HG03039 (cell line): ENCODE measurements around the gene CERT1.

Experiments used
- ATAC-seq: cut with Tn5 transposase; IDR thresholded peaks from one replicate; pipeline ENCODE4 v1.9.1; 2021; ENCODE audit warnings: mild to moderate bottlenecking, moderate library complexity; ENCODE audit not compliant: unreplicated experiment

CERT1 gene

DNA sequence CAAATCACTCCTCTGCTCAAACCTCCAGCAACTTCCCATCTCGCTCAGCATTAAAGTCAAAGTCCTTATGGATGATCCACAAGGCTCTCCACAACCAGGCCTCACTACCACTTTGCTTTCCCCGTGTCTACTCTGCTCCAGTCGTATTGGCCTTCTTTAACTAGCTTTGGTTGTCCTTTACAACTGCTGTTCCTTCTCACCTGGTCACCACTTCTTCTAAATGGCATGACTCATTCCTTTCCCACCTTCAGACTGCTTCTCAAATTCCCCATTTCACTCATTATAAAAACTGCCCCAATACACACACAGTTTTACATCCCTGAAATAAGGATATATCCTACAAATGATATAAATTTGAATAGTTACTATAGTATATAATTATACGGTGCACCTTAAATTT, 30.4 kb downstream of the CERT1 start:
- ATAC-seq: no peak

DNA sequence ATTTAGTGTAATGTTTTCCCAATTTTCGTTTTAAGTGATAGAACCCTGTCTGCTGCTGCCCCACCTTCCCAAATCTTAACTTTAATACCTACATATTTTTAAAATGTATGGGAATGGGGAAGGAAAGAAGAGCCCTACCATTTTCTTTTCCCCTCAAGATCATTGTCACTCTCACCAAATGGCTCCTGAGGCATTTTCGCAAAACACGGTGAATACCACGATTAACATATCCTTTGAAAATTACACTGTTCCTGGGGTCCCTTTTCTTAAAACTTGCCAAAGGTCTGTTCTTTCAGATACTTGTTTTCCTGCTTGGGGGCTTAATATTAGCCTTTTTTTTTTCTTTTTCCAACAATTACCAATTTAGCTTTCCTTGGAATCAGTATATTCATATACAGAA, 36.1 kb downstream of the CERT1 start:
- no peak for ATAC-seq

DNA sequence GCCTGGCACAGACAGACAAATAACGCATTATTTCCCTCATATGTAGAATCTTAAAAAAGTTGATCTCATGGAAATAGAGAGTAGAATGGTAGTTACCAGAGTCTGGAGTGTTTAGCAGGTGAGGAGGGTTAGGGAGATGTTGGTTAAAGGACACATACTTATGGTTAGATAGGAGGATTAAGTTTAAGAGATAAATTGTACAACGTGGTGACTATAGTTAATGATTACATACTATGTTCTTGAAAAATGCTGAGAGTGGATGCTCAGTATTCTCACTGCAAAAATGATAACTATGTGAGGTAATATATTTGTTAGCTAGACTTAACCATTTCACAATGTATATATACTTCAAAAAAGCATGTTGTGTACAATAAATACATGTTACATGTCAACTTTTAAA, 38.0 kb downstream of the CERT1 start:
- no peak for ATAC-seq

DNA sequence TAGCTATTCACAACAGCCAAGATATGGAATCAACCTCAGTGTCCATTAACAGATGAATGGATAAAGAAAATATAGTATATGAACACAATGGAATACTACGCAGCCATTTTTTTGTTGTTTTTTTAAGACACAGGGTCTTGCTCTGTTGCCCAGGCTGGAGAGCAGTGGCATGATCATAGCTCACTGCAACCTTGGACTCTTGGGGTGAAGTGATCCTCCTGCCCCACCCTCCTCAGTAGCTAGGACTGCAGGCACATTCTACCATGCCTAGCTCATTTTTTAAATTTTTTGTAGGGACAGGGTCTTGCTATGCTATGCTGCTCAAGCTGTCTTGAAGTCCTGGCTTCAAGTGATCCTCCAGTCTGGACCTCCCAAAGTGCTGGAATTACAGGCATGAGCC, 38.5 kb downstream of the CERT1 start:
- no peak for ATAC-seq

DNA sequence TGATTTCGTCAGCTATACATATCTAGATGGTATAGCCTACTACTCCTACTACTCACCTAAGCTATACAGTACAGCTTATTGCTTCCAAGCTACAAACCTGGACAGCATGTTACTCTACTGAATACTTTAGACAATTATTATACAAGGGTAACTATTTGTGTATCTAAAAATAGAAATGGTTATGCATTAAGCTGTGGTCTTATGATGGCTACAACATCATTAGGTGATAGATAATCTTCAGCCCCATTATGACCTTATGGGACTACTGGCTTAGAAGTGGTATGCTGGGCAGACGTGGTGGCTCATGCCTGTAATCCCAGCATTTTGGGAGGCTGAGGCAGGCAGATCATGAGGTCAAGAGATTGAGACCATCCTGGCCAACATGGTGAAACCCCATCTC, 40.2 kb downstream of the CERT1 start:
- ATAC-seq: no peak

DNA sequence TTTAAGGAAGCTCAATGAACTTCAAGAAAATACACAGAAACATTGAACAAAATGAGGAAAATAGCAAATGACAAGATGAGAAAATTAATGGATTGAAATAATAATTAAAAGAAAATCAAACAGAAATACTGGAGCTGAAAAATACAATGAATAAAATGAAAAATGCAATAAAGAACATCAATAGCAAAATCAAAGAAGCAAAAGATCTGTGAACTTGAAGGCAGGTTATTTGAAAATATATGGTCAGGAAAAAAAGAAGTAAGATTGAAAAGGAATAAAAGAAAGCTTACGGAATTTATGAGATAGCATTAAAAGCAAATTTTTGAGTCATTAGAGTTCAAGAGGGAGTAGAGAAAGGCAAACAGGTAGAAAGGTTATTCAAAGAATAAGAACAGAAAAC, 42.4 kb downstream of the CERT1 start:
- no peak for ATAC-seq

DNA sequence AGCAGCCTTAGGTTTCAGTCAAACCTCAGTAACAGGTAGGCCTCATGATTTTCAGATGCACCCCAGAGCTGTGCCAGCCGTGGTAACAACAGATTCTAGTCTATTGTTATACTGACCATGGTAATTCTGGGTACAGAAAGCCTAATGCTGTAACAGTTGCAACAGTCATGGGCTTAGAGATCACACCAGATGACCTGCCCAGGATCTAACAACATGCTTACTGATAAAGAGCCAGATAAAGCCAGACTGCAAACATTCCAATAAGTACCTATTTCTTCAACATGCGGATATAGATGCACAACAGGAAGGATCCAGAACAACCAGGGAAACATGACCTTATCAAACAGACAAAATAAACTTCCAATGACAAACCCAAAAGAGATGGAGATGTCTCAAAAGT, 42.8 kb downstream of the CERT1 start:
- no peak for ATAC-seq

DNA sequence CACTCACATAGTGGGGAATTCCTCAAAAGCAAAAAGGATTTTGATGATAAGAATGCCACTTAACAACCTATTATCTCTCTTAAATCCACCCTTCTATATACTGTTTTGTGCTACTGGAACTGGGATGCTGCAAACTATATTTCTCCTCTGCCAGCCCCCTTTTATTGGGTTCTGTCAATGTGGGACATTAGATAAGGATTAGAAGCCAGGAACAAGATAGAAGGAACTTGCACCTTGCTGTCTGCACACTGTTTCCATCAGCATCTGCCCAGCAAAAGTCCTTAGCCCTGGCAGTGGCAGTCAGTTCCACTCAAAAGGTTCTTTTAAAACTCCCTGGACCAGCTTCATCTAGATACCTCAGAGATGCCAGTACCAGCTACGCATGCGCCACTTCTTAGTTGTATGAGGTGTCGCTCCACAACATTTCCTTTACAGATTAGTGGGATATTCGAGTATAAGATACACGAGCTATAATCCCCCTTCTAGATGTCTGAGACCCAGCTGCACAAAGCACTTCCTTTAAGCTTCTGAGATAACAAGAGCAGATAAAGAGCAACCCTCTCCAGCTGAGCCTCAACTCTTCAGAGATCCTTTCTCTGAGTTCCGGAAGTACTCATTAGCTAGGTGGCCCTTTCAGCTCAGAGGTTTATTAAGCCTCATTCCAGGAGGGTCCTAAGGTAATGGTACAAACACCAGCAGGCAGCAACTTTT, 45.3 kb downstream of the CERT1 start:
- ATAC-seq: no peak

DNA sequence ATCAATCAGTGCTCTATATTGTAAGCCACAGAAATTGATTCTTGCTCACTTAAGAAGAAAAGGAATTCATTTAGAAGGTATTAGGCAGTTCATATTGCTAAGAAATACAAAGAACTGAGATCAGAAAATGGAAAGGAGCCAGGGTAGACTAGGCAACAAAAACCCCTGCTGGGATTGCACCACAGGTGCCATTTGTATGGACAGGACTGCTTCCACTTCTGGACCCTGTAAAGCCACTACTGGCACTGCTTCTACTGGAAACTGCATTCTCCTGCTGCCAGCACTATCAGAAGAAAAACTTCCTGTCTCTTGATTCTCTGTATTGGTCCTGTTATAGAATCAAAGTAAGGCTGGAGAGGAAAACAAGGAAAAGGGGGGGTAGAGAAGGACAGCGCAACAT, 45.9 kb downstream of the CERT1 start:
- ATAC-seq: no peak

DNA sequence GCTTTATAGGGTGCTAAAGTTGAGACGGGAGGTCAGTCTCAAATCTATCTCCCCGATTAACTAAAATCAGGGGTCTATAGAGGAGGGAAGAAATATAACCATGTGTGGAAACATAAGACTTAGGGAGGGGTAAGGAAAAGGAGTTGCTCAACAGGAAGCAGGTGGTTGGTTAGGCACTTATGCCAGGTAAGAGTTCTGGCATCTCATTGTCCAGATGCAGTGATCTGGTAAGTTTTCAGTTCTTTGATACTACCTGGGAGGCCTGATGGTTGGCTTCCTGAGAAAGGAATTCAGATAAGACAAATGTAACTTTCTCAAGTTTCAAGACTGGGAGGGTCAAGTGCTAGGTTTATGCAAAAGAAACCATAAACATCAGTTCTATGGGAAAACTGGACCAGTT, 47.7 kb downstream of the CERT1 start:
- ATAC-seq: no peak

DNA sequence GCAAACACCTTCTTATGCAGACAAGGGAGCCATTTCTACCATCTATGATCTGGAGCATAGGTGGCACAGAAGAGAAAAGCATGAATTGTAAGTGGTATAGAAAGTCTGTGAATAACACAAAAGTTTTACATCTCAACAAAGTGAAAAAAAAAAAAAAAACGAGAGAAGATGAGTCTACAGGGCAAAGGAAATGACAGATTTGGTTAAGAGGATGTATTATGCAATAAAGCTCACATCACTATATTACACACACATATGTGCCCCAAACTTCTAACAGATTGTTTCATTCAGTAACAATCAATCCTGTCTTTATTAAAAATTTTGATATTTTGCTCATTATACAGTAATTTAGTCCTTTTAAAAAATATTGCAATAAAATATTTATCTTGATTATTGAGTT, 49.8 kb downstream of the CERT1 start:
- ATAC-seq: no peak

DNA sequence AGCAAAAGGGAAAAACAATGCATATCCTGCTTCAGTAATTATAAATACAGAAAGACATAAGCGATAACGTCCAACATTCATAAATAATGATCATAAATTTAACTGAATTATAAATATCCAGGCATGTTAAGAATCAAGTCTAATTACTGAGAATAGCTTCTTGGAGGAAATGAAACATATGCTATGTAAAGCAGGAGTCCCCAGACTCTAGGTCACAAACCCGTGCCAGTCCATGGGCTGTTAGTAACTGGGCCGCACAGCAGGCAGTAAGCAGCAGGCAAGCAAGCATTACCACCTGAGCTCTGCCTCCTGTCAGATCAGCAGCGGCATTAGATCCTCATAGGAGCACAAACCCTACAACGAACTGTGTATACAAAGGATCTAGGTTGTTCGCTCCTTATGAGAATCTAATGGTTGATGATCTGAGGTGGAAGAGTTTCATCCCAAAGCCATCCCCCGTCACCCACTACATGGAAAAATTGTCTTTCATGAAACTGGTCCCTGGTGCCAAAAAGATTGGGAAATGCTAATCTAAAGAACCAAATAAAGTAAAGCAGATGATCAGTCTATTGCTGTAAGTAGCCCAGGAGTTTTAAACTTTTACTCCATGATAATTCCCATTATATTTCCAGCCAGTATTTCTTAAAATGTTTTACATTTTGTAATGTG, 50.4 kb downstream of the CERT1 start:
- ATAC-seq: peak; percentile 59

DNA sequence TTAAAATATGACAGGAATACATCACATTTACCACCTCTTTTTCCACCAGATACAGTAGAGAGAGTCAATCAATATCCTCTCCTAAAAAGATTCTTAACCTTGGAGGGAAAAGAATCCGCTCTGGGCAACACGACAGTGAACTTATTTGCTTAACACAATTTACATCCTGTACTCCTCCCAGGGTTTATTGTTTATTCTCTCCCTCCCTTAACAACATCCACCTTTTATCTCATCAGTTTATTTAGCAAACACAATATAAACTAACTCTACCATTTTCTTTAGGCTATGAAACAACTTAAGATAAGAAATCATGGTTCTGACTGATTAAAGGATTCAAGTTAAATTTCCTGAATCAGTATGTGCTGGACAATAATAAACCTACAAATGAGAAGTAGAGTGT, 50.9 kb downstream of the CERT1 start:
- ATAC-seq: no peak

DNA sequence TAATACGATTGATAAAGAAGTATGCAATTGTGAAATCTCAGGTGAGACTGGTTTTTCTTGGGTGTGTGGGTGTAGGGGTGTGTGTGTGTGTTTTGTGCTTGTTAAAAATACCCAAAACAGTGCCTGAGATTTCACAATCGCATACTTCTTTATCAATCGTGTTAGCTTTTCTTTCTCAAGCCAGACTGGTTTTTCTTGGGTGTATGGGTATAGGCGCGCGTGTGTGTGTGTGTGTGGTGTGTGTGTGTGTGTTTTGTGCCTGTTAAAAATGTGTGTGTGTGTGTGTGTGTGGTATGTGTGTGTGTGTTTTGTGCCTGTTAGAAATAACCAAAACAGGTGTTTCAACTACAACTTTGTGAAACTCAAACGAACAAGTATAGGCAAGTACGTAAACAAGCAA, 53.7 kb downstream of the CERT1 start:
- ATAC-seq: no peak

DNA sequence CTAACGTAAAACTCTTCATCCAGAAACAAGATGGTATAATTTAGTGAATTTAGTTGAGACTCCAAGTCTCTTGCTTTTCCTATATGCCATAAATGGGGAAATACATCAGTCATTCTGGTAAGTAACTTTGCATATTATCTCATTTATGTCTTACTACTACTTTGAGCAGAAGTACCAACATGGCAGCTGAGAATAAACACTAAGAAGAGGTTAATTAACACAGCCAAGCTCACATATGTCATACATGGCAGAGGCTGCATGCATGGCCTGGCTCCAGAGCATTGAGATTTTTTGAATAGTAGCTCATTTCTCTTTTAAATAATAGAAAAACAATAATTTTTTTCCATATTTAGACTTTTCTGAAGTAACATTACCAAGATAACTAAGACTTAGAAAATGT, 54.3 kb downstream of the CERT1 start:
- ATAC-seq: no peak

DNA sequence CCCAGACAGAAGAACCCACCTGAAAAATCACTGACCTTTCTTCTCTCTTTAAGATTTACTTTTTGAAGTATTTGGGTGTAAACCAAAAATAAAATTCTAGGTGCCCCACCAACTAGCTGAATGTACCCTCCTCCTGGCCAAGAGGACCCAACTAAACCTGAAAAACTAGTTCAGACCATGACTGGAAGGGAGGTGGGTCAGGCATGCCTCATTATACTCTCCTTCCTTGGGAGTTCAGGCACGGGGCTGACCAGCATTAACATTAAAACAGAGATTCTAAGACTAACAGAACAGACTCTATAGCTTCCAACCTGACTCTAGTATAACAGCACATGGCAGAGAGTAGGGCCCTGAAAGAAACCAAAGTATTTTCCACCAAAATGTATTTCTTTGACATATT, 61.4 kb downstream of the CERT1 start:
- ATAC-seq: no peak

DNA sequence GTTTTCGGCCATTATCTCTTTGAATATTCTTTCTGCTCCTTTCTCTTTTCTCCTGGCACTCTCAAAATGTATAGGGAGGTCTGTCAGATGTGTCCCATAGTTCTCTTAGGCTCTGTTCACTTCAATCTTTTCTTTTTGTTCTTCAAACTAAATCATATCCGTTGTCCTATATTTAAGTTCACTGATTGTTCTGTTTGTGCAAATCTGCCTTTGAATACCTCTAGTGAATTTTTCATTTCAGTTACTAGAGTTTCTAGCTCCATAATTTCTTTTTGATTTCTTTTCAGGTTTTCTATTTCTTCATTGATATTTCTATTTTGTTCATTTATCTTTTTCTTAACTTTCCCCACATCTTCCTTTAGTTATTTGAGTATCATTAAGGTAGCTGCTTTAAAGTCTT, 65.4 kb downstream of the CERT1 start:
- ATAC-seq: no peak

DNA sequence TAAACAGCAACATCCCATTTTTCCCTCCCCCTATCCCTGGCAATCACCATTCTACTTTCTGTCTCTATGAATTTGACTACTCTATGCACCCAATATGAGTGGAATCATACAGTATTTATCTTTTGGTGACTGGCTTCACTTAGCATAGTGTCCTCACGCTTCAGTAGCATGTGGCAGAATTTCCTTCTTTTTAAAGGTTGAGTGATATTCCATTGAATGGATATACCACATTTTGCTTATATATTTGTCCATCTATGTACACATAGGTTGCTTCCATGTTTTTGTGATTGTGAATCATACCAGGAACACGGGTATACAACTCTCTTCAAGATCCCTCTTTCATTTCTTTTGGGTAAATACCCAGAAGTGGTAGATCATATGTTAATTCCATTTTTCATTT, 69.9 kb downstream of the CERT1 start:
- no peak for ATAC-seq

DNA sequence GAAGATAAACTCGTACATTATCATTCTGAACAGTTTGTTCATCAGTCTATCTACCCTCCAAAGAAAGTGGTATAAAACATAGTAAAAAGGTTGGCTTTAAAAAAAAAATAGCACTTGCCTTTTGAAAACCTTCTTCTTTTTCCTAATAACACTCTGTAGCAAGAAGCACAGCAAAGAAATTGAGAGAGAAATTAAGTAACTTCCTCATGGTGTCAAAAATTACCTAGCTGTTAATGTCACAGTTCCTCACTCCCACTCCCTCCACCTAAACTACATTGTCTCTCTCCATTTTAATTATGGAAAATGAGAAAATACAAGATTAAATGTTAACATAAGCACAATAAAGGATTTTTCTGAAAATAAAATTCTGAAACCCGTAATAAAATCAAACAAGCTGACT, 72.2 kb downstream of the CERT1 start:
- ATAC-seq: no peak

DNA sequence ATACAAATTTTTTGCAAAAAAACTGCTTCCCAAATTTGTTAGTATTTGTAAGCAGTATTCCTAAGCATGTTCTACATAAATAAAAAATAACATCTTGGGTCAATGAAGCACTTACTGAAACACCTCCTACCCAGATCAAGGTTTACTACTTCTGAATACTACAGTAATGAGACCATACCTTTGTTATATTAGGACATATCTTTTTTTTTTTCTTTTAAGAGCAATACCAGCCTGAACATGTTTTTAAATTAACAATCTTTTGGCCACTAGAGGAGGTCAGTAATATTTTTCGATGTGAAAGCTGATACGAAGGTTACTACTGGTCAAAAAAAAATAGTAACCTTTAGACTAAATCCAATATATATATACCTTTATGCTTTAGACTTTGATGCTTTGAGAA, 72.7 kb downstream of the CERT1 start:
- no peak for ATAC-seq

DNA sequence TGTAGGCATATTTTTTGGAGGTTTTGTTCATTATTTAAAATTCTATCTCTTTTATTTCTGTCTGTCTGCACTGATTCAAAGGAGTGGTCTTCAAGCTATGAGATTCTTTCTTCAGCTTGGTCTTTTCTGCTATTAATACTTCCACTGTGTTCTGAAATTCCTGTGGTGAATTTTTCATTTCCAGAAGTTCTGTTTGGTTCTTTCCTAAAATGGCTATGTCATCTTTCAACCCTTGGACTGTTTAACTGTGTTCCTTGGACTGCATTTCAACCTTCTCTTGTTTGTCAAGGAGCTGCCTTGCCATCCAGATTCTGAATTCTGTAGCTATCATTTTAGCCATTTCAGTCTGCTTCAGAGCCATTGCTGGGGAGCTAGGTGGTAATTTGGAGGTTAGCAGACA, 76.3 kb downstream of the CERT1 start:
- ATAC-seq: no peak

DNA sequence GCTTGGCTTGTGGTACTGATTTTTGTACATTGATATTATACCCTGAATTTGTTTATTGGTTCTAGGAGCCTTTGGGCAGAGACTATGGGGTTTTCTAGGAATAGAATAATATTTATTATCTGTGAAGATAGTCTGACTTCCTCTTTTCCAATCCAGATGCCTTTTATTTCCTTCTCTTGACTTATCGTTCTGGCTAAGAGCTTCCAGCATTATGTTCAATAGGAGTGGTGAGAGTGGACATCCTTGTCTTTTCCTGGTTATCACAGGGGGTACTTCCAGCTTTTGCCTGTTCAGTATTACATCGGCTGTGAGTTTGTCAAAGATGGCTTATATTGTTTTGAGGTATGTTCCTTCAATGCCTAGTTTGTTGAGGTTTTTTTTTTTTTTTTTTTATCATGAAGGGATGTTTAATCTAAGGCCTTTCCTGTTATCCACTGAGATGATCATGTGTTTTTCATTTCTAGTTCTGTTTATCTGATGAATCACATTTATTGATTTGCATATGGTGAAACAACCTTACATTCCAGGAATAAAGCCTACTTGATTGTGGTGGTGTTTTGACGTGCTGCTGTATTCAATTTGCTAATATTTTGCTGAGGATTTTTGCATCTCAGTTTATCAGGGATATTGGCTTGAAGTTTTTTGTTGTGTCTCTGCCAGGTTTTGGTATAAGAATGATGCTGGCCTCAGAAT, 77.5 kb downstream of the CERT1 start:
- ATAC-seq: no peak
